Activated T-cell treated with anti-CD3 and anti-CD28 coated beads, Interleukin-2, amount 50 U/mL, for 72 hours (primary cell): Measurements from ENCODE around the gene PDIK1L. TPM values are rescaled to one million over a fixed set of nuclear protein-coding genes. Genes with fewer than 3 reads are reported as not detected.
A peak's percentile ranks its signal among the peaks of the same experiment; 100 is the strongest.

Experiments
- ATAC-seq, 2 donors: fragments of 150-1000 bp; cut with Tn5 transposase; replicated peaks in 1 of 2; 2 replicates each; pipeline ENCODE4 v1.10.0; 2021; ENCODE audit warnings: moderate library complexity in 2 of 2, mild to moderate bottlenecking in 1 of 2
- DNase-seq, 2 donors: peaks; one replicate each; pipeline ENCODE4 v3.0.0; 2021 to 2022; ENCODE audit warnings: mixed read lengths in 1 of 2
- H3K27ac Mint-ChIP-seq: one replicate; pipeline ENCODE4 v1.8.0; 2022; ENCODE audit warnings: mild to moderate bottlenecking, moderate library complexity, mixed read lengths
- H3K27me3 Mint-ChIP-seq: one replicate; pipeline ENCODE4 v1.8.0; 2022; ENCODE audit warnings: low read depth, mixed read lengths
- H3K36me3 Mint-ChIP-seq, 2 donors: one replicate each; pipeline ENCODE4 v1.8.0; 2022; ENCODE audit warnings: mixed read lengths in 2 of 2, mild to moderate bottlenecking in 1 of 2; ENCODE audit not compliant: insufficient read depth in 2 of 2
- H3K4me1 Mint-ChIP-seq: one replicate; pipeline ENCODE4 v1.8.0; 2022; ENCODE audit warnings: low read depth, mixed read lengths
- H3K4me3 Mint-ChIP-seq, 2 donors: one replicate each; pipeline ENCODE4 v1.8.0; 2022; ENCODE audit warnings: mild to moderate bottlenecking in 2 of 2, mixed read lengths in 2 of 2, moderate library complexity in 2 of 2
- H3K9me3 Mint-ChIP-seq, 2 donors: one replicate each; pipeline ENCODE4 v1.8.0; 2022; ENCODE audit warnings: mixed read lengths in 2 of 2
- total RNA-seq, 2 donors: library from RNA; stranded (reverse); gene quantifications; one replicate each; pipeline ENCODE4 v1.2.3, GENCODE V29; 2022

The PDIK1L gene
- total RNA-seq, 2 donors from 2014 or later: 17.9 to 22.5 TPM

- ATAC-seq (no peak), DNase-seq (no peak)
- Mint-ChIP-seq H3K4me3 (peak overlapping the region in 1 of 2 donors; percentile 19), H3K36me3 (peaks cover 2 to 10% of the 10 kb centered on the region in 2 donors), H3K4me1 (peaks cover 48% of the 10 kb centered on the region), H3K27me3 (no peaks in the 10 kb centered on the region), H3K9me3 (no peaks in the 10 kb centered on the region), H3K27ac (peak overlapping the region; percentile 60)
Measured at GRCh38 chr1:26119892-26120608, 8.4 kb downstream of the PDIK1L start.

GRCh38 chr1:26121854-26122773 is 10.5 kb downstream of the PDIK1L start:
- H3K9me3 Mint-ChIP-seq: no peaks in the 10 kb centered on the region
- ATAC-seq (no peak), DNase-seq (no peak)
- H3K36me3 Mint-ChIP-seq: peaks cover 2 to 10% of the 10 kb centered on the region in 2 donors
- H3K27me3 Mint-ChIP-seq: no peaks in the 10 kb centered on the region
- H3K27ac Mint-ChIP-seq: no peak overlapping the region
- peaks cover 69% of the 10 kb centered on the region for H3K4me1 Mint-ChIP-seq
- H3K4me3 Mint-ChIP-seq: no peak overlapping the region

- H3K4me1 Mint-ChIP-seq: peaks cover 73% of the 10 kb centered on the region
- H3K27ac Mint-ChIP-seq: peak overlapping the region; percentile 12
- H3K36me3 Mint-ChIP-seq: peaks cover 2% of the 10 kb centered on the region in 2 donors
- H3K9me3 Mint-ChIP-seq: no peaks in the 10 kb centered on the region
- peak overlapping the region; percentile 13 to 57 for H3K4me3 Mint-ChIP-seq
- peak; percentile 69 to 78 for ATAC-seq
- peak; percentile 22 to 33 for DNase-seq
- no peaks in the 10 kb centered on the region for H3K27me3 Mint-ChIP-seq
Measured at GRCh38 chr1:26122988-26123973, 11.7 kb downstream of the PDIK1L start.

GRCh38 chr1:26124418-26125331 is 13.1 kb downstream of the PDIK1L start:
- no peaks in the 10 kb centered on the region for H3K27me3 Mint-ChIP-seq
- peaks cover 71% of the 10 kb centered on the region for H3K4me1 Mint-ChIP-seq
- H3K36me3 Mint-ChIP-seq: peaks cover 0 to 1% of the 10 kb centered on the region in 2 donors
- peak overlapping the region; percentile 34 to 77 for H3K4me3 Mint-ChIP-seq
- ATAC-seq (no peak), DNase-seq (no peak)
- peak overlapping the region; percentile 86 for H3K27ac Mint-ChIP-seq
- no peaks in the 10 kb centered on the region for H3K9me3 Mint-ChIP-seq

- H3K4me3 Mint-ChIP-seq: peak overlapping the region; percentile 77 to 80
- no peak for ATAC-seq
- H3K27me3 Mint-ChIP-seq: no peaks in the 10 kb centered on the region
- no peaks in the 10 kb centered on the region for H3K9me3 Mint-ChIP-seq
- peak overlapping the region; percentile 86 for H3K27ac Mint-ChIP-seq
- no peak for DNase-seq
- H3K36me3 Mint-ChIP-seq: peaks cover 0 to 1% of the 10 kb centered on the region in 2 donors
- H3K4me1 Mint-ChIP-seq: peaks cover 68% of the 10 kb centered on the region
Measured at GRCh38 chr1:26125382-26125781, 13.8 kb downstream of the PDIK1L start.

- Mint-ChIP-seq H3K9me3 (no peaks in the 10 kb centered on the region), H3K4me3 (peak overlapping the region; percentile 80 to 82), H3K27me3 (no peaks in the 10 kb centered on the region), H3K36me3 (peaks cover 0 to 1% of the 10 kb centered on the region in 2 donors), H3K27ac (peak overlapping the region; percentile 72), H3K4me1 (peaks cover 68% of the 10 kb centered on the region)
- ATAC-seq: no peak
- DNase-seq: no peak
Measured at GRCh38 chr1:26125946-26126320, 14.3 kb downstream of the PDIK1L start.

- peaks cover 0 to 1% of the 10 kb centered on the region in 2 donors for H3K36me3 Mint-ChIP-seq
- H3K27me3 Mint-ChIP-seq: no peaks in the 10 kb centered on the region
- H3K4me3 Mint-ChIP-seq: peak overlapping the region; percentile 80 to 82
- DNase-seq (peak; percentile 50 to 51), ATAC-seq (peak; percentile 90 to 93)
- H3K9me3 Mint-ChIP-seq: no peaks in the 10 kb centered on the region
- peaks cover 68% of the 10 kb centered on the region for H3K4me1 Mint-ChIP-seq
- peak overlapping the region; percentile 72 for H3K27ac Mint-ChIP-seq
Measured at GRCh38 chr1:26126321-26127084, 14.9 kb downstream of the PDIK1L start.

- peaks cover 0 to 1% of the 10 kb centered on the region in 2 donors for H3K36me3 Mint-ChIP-seq
- H3K9me3 Mint-ChIP-seq: no peaks in the 10 kb centered on the region
- DNase-seq (no peak), ATAC-seq (no peak)
- H3K4me1 Mint-ChIP-seq: peaks cover 66% of the 10 kb centered on the region
- peak overlapping the region; percentile 39 for H3K27ac Mint-ChIP-seq
- no peaks in the 10 kb centered on the region for H3K27me3 Mint-ChIP-seq
- H3K4me3 Mint-ChIP-seq: peak overlapping the region; percentile 79 to 80
Measured at GRCh38 chr1:26127235-26128163, 15.9 kb downstream of the PDIK1L start.

GRCh38 chr1:26129778-26130177 is 18.2 kb downstream of the PDIK1L start:
- H3K27me3 Mint-ChIP-seq: no peaks in the 10 kb centered on the region
- no peak for ATAC-seq

GRCh38 chr1:26130695-26131094 is 19.1 kb downstream of the PDIK1L start:
- Mint-ChIP-seq H3K27ac (no peak overlapping the region), H3K4me1 (peaks cover 39% of the 10 kb centered on the region)
- ATAC-seq: no peak

More at GRCh38 chr1:26129778-26130177, 18.2 kb downstream of the PDIK1L start:
- no peaks in the 10 kb centered on the region for H3K9me3 Mint-ChIP-seq
- peaks cover 0 to 4% of the 10 kb centered on the region in 2 donors for H3K36me3 Mint-ChIP-seq
- H3K4me1 Mint-ChIP-seq: peaks cover 48% of the 10 kb centered on the region
- no peak overlapping the region for H3K4me3 Mint-ChIP-seq
- no peak for DNase-seq
- H3K27ac Mint-ChIP-seq: no peak overlapping the region

More at GRCh38 chr1:26130695-26131094, 19.1 kb downstream of the PDIK1L start:
- Mint-ChIP-seq H3K27me3 (no peaks in the 10 kb centered on the region), H3K9me3 (no peaks in the 10 kb centered on the region), H3K4me3 (no peak overlapping the region), H3K36me3 (peaks cover 0 to 5% of the 10 kb centered on the region in 2 donors)
- no peak for DNase-seq
